Measurements from ENCODE around the gene VAMP8.

DNA sequence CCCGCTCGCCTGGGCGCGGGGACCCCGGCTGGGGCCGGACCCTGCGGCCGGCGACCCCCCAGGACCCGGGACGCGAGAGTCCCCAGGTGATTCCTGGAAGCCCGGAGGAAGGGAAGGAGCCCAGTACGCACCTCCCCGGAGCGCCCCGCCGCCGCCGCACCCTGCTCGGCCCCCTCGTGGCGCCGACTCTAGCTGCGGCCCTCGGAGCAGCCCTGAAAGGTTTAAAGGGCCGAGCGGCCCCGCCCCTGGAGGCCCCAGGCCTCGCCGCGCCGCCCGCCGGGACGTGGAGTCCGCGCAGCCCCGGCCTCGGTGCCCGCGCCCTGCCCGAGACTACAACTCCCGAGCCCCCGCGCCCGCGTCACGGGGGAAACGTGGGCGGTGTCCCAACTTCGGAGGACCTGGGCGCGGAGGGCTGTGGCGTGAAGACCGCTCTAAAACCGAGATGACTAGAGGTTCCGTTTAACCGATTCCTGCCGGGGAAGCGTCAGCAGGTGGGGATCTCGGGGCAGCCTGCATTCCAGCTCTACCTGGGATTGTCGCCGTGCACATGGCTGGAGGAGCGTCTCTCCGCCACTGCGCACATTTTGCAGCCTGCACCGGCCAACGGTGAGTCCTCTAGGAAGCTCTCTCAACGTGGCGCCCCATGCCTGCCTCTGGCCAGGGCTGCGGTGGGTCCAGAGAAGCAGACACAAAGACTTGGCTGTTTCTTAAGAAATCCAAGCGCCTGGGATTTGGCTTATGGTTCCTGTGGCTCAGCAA, 25.3 kb downstream of the VAMP8 start, which contains the start of gene TMEM150A:
- TF ChIP-seq FOXK2 (IDR thresholded peaks at IDR 0.05) (no peak), TARDBP (IDR thresholded peaks at IDR 0.05) (no peak), SUZ12 (IDR thresholded peaks at IDR 0.05) (no peak), L3MBTL2 (conservative IDR thresholded peaks at IDR 0.05) (peak; percentile 56; the same call in 1 of the 2 replicates), NFRKB (IDR thresholded peaks at IDR 0.05) (no peak), ZNF384 (IDR thresholded peaks at IDR 0.05) (no peak), SP1 (IDR thresholded peaks at IDR 0.05) (no peak), CTBP1 (IDR thresholded peaks at IDR 0.05; ENCODE audit: borderline replicate concordance) (no peak), BHLHE40 (IDR thresholded peaks at IDR 0.05; ENCODE audit: borderline replicate concordance) (no peak), FOXA1 (IDR thresholded peaks at IDR 0.05) (no peak), ELF4 (IDR thresholded peaks at IDR 0.05) (no peak), FOXM1 (IDR thresholded peaks at IDR 0.05; ENCODE audit: borderline replicate concordance) (no peak; the same call in 1 of the 2 replicates)
